ENCODE results near the gene OR14C36.
"Not testable (repeated sequence)": the region's sequence is repeated elsewhere in the genome, so short reads cannot be mapped to it uniquely, and the experiment has no call there.

Gene OR14C36

DNA sequence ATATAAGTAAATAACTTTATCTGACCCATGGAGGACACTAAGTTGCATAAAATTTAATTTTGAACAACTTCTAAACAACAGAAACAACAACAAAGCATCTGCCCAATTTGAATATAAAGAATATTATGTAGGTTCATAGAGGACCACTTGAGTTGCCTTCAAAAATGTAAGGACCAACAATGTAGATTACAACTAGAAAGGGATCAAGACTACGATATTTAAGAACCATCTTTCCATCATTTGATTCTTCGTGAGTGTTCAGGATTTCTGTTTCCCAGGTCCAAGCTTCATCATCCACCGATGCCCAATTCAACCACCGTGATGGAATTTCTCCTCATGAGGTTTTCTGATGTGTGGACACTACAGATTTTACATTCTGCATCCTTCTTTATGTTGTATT, at the start of gene OR14C36:
TSS of gene OR14C36 (plus strand) at position 301 of the 400 bp plus-strand sequence. CDS start at position 301, 0 bp downstream.
- no peak for DNase-seq

- DNase-seq = no peak
These were observed 45.3 kb upstream of the OR14C36 start, which contains the start of gene OR2T12 for GRCh38 chr1:248303324-248303723. Gene OR2T12, minus strand, starts transcription at chr1:248303424. Its CDS starts 7,846 bp downstream, at chr1:248295578.

GRCh38 chr1:248305672-248306071, 42.9 kb upstream of the OR14C36 start:
- not testable (repeated sequence) for DNase-seq

DNA sequence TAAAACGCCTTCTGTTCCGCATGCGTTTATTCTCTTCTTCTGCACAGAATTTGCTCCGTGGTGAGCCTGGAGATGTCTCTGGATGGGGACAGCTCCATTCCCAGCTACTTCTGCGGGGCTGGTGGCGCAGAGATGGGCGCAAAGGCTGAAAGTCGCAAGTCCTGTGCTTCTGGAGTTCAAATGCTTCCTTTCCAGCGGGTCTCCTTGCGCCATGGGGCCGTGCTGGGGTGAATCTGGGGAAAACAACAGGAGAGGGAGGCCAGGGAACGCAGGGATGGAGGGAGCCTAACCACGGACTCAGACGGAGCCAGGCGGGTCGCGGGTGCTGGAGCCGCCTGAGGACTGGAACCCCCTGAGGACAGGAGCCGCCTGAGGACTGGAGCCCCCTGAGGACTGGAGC, 42.5 kb upstream of the OR14C36 start:
- DNase-seq = no peak

- DNase-seq = not testable (repeated sequence)
These were observed 41.8 kb upstream of the OR14C36 start for GRCh38 chr1:248306740-248307139.

DNA sequence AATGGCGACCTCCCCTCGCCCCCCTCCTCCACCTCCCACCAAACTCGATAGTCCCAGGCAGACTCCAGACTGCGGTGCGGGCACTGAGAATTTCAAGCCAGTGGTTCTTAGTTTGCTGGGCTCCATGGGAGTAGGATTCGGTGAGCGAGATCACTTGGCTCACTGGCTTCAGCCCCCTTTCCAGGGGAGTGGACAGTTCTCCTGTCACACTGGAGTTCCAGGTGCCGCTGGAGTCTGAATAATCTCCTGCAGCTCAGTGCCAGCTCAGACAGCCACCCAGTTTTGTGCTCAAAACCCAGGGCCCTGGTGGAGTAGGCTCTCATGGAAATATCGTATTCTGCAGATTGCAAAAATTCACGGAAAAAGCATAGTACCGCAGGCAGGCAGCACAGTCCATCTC, 31.8 kb upstream of the OR14C36 start:
- DNase-seq = no peak

DNA sequence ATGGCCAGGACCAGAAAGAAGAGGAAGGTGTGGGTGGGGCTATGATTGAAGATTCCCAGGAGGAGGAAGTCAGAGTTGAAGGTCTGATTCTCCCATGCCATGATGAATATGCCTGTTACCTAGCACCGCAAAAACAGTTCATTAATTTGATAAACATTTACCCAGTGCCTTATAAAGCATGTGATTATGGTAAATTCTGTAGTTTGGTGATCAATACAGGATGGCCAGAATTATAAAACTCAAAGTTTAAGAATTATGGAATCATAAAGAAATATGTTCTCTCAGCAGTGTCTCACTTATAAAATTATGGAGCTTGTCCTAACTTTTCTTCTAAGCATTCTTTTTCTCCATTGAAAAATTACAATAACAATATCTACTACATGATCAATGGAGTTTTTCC, 24.1 kb upstream of the OR14C36 start, which contains the start of gene OR2M7:
TSS of gene OR2M7 (minus strand) at position 101 of the 400 bp plus-strand sequence. CDS start at position 101, 0 bp downstream.
- DNase-seq = no peak

- no peak for DNase-seq
These were observed 5.1 kb upstream of the OR14C36 start for GRCh38 chr1:248343451-248343850.

DNA sequence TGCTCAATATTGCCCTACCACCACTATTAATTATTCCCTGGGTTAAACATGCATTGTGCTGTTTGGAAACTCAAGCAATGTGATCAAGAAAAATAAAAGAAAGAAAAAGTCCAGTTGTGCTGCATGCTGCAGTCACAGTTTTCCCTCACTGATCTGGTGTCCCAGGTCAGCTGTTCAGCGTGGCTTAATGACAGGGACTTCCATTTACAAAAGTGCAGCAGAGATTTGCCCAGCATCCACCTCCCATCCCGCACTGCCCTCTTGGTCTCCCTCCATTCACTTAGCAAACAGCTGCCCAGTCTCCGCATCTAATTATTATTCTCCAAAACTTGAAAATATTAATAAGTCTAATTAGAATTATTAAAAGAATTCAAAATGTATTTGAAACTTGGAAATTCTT, 10.8 kb downstream of the OR14C36 start:
- DNase-seq = no peak

GRCh38 chr1:248361121-248361715, 12.6 kb downstream of the OR14C36 start, which contains the start of gene OR2T4:
Gene OR2T4, plus strand, starts transcription at chr1:248361665. Its CDS starts 0 bp downstream, at chr1:248361665.
- DNase-seq = no peak

- no peak for DNase-seq
These were observed 18.0 kb downstream of the OR14C36 start for GRCh38 chr1:248366609-248367008.

DNA sequence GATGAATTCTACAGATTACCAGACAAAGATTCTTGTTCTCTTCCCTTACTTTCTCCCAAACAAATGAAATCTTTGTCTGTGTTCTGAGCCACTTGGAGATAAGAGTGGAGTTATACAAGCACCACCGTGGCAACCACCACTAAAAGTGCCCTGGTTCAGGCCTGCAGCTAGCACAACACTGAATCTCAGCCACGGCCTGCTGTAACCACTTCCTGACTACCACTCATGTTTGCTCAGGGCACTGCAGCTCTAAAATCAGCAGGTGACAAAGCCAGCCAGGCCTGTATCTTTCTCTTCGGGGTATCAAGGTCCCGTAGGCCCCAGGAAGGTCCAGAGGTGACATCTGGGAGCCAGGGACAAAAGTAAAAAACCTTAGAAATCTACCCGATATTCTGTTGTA, 23.8 kb downstream of the OR14C36 start:
- DNase-seq = no peak

GRCh38 chr1:248373761-248374160, 25.2 kb downstream of the OR14C36 start:
- DNase-seq = no peak

DNA sequence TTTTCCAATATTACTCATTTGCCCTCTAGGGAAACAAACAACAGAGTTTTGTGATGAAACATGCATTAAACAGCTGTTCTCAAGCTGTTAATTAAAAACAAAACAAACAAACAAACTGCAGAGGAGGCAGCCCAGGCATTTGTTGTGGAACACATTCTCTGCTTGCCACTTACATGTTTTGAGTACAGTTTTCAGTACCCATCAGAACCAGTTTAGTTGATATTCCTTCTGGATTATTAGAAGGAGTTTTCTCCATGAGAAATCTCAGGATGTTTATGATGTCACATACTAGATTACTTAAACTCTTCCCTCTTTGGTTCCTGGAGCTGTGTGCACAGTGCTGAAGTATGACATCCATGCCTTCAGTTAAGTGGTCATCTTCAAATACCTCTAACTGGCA, 26.9 kb downstream of the OR14C36 start, which contains the start of gene OR2T6:
TSS of gene OR2T6 (plus strand) at position 301 of the 400 bp plus-strand sequence. CDS start 11,863 bp downstream, outside the sequence.
- no peak for DNase-seq

DNA sequence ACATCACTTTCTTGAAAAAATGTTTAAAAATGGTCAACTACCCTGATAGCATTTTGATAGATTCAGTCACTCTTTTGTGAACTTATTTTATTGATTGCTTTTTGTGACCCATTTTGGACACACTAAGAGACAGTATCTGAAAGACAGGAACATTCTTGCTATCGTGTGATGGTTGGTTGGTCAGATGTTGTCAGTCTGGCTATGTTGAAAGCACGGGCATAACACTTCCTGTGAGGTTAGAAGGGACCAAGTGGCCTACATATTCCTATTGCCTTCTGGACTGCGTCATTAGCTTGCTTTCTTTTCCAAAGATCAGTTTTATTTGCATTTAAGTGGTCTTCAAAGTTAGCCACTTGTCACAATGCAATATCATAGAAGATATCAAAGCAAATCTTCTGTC, 28.3 kb downstream of the OR14C36 start:
- DNase-seq = no peak

GRCh38 chr1:248380854-248381253, 32.3 kb downstream of the OR14C36 start:
- DNase-seq = no peak

GRCh38 chr1:248388426-248388825, 39.9 kb downstream of the OR14C36 start:
- DNase-seq = no peak

DNA sequence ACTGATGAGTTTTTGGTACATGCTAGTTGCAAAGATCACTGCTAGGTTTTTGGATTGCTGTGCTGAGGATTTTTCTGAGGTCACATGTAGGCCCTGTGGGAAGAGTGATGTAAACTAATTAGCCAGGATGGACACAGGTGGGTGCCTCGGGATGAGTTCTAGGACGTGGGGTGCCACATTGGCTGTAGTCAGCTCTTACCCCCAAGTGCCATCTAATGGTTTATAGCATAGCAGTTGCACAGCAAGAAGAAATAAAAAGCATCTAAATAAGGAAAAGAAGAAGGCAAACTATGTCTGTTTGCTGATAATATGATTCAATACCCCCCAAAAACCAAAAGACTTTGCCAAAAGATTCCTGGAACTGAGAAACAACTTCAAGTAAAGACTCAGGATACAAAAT, 44.5 kb downstream of the OR14C36 start:
- DNase-seq = no peak

All from NCI-H146 (cell line).